GM11168 (cell line): ENCODE data around the gene ARL11.

ENCODE experiments used
- in situ Hi-C: fragments of 300-500 bp; cut with MboI; formaldehyde crosslinking; loops from one replicate; pipeline ENCODE4 v1.12.0; 2022; ENCODE audit warnings: low sequenced_read_pairs; ENCODE audit not compliant: unreplicated experiment

Gene ARL11

GRCh38 chr13:49681842-49682435, 53.6 kb downstream of the ARL11 start:
- in situ Hi-C loops: no loop called here
